ENCODE measurements around the gene PCDHGB7. TPM values are rescaled to one million over a fixed set of nuclear protein-coding genes. Genes with fewer than 3 reads are reported as not detected.

PCDHGB7 gene
- total RNA-seq, 1 experiment from 2014 or later, result 0.54 TPM

GRCh38 chr5:141392429-141393198 lies 24.9 kb upstream of the PCDHGB7 start, which contains the start of gene PCDHGA8:
Gene PCDHGA8 (plus strand): TSS chr5:141392633. CDS start chr5:141392814, 181 bp downstream.
- H3K4me1 ChIP-seq (ENCODE audit: control insufficient read depth in 1 of 2, insufficient read depth in 2 of 2, low read length in 2 of 2), result no peaks in the 10 kb centered on the region
- DNase-seq (ENCODE audit: low read depth, low spot score) (peak; percentile 21), ATAC-seq (peak; percentile 70)
- no peaks in the 10 kb centered on the region for H4K20me1 ChIP-seq (ENCODE audit: insufficient read depth)
- ChIA-PET RAD21 (ENCODE audit: low non-redundant PET in 1 of 2, low total read pairs in 2 of 2, uncharacterized antibody in 2 of 2, unreplicated experiment in 2 of 2) (no interaction called here), CTCF (interaction anchor here (1.0 to 1.3 kb wide), 2 partner anchors 165 to 172 kb away, joined by 3 read pairs; no protein-coding TSS in a partner anchor), POLR2A (no interaction called here)
- no peak within 1 kb of the TSS for H3K27ac ChIP-seq (ENCODE audit: low read depth, low read length)
- H3K9ac ChIP-seq (ENCODE audit: low read length), result no peak within 1 kb of the TSS
- BruUV-seq (replicated peaks), result no TSS peak
- no peak within 1 kb of the TSS for H2AFZ ChIP-seq (ENCODE audit: low read depth, low read length, poor library complexity, severe bottlenecking)
- H3K9me2 ChIP-seq (ENCODE audit: insufficient read depth), result no peaks in the 10 kb centered on the region
- no peaks in the 10 kb centered on the region for H3K9me3 ChIP-seq (ENCODE audit: control insufficient read depth in 1 of 2, insufficient read depth in 1 of 2, low read depth in 1 of 2, low read length in 2 of 2)
- H3K79me2 ChIP-seq (ENCODE audit: insufficient read depth, low read length), result no peaks in the 10 kb centered on the region
- H3K4me3 ChIP-seq (replicated peaks in 1 of 2; ENCODE audit: low read depth in 1 of 2, low read length in 2 of 2), result no peak within 1 kb of the TSS
- no peaks in the 10 kb centered on the region for H3K27me3 ChIP-seq (ENCODE audit: insufficient read depth, low read length)
- no peak within 1 kb of the TSS for H3K4me2 ChIP-seq (ENCODE audit: low read length)
- intact Hi-C loops (cut with micrococcal nuclease), result no loop called here
- no peaks in the 10 kb centered on the region for H3K36me3 ChIP-seq (ENCODE audit: control insufficient read depth in 1 of 2, insufficient read depth in 2 of 2, low read length in 2 of 2)
- TF ChIP-seq TCF7L2 (IDR thresholded peaks at IDR 0.05; ENCODE audit: borderline replicate concordance, extremely low read depth, insufficient read depth, insufficient read length) (no peak), CTCF (IDR thresholded peaks at IDR 0.05 in 2 of 3, conservative IDR thresholded peaks at IDR 0.05 in 1 of 3; ENCODE audit: borderline replicate concordance in 1 of 3, insufficient read depth in 1 of 3, low read depth in 2 of 3, low read length in 2 of 3) (peak; percentile 33 to 53 (median 52); a peak in 4 of 6 replicates), RAD21 (IDR thresholded peaks at IDR 0.05; ENCODE audit: low read depth) (peak; percentile 57), MAX (IDR thresholded peaks at IDR 0.05) (peak; percentile 81), FOSL1 (IDR thresholded peaks at IDR 0.05; ENCODE audit: low read depth) (no peak)

GRCh38 chr5:141393267-141393666 lies 24.2 kb upstream of the PCDHGB7 start:
- no peak overlapping the region for H3K9ac ChIP-seq (ENCODE audit: low read length)
- H4K20me1 ChIP-seq (ENCODE audit: insufficient read depth), result no peaks in the 10 kb centered on the region
- H3K27me3 ChIP-seq (ENCODE audit: insufficient read depth, low read length), result no peaks in the 10 kb centered on the region
- ChIA-PET RAD21 (ENCODE audit: low non-redundant PET in 1 of 2, low total read pairs in 2 of 2, uncharacterized antibody in 2 of 2, unreplicated experiment in 2 of 2) (no interaction called here), CTCF (interaction anchor here (1.3 kb wide), 1 partner anchor 164 kb away, joined by 3 read pairs; no protein-coding TSS in a partner anchor), POLR2A (no interaction called here)
- H3K4me3 ChIP-seq (replicated peaks in 1 of 2; ENCODE audit: low read depth in 1 of 2, low read length in 2 of 2), result no peak overlapping the region
- H3K4me2 ChIP-seq (ENCODE audit: low read length), result no peak overlapping the region
- intact Hi-C loops (cut with micrococcal nuclease), result no loop called here
- no peaks in the 10 kb centered on the region for H3K4me1 ChIP-seq (ENCODE audit: control insufficient read depth in 1 of 2, insufficient read depth in 2 of 2, low read length in 2 of 2)
- DNase-seq (ENCODE audit: low read depth, low spot score) (no peak), ATAC-seq (no peak)
- BruUV-seq (replicated peaks), result no TSS peak
- no peaks in the 10 kb centered on the region for H3K79me2 ChIP-seq (ENCODE audit: insufficient read depth, low read length)
- no peaks in the 10 kb centered on the region for H3K9me2 ChIP-seq (ENCODE audit: insufficient read depth)
- no peaks in the 10 kb centered on the region for H3K9me3 ChIP-seq (ENCODE audit: control insufficient read depth in 1 of 2, insufficient read depth in 1 of 2, low read depth in 1 of 2, low read length in 2 of 2)
- H3K36me3 ChIP-seq (ENCODE audit: control insufficient read depth in 1 of 2, insufficient read depth in 2 of 2, low read length in 2 of 2), result no peaks in the 10 kb centered on the region
- no peak overlapping the region for H2AFZ ChIP-seq (ENCODE audit: low read depth, low read length, poor library complexity, severe bottlenecking)
- no peak overlapping the region for H3K27ac ChIP-seq (ENCODE audit: low read depth, low read length)
- TF ChIP-seq EZH2 (IDR thresholded peaks at IDR 0.05), result no peak
- no peak for TF ChIP-seq ZNF274 (IDR thresholded peaks at IDR 0.05; ENCODE audit: low read depth, low read length)
- TF ChIP-seq POLR2AphosphoS5 (IDR thresholded peaks at IDR 0.05; ENCODE audit: low read depth, low read length), result no peak
- TF ChIP-seq RAD21 (IDR thresholded peaks at IDR 0.05; ENCODE audit: low read depth), result no peak
- no peak for TF ChIP-seq EGR1 (IDR thresholded peaks at IDR 0.05; ENCODE audit: low read depth)
- no peak for TF ChIP-seq ZBTB33 (IDR thresholded peaks at IDR 0.05; ENCODE audit: extremely low read depth, insufficient replicate concordance, low read length)
- TF ChIP-seq CEBPB (IDR thresholded peaks at IDR 0.05; ENCODE audit: low read depth), result no peak
- no peak for TF ChIP-seq EZH2phosphoT487 (IDR thresholded peaks at IDR 0.05; ENCODE audit: borderline replicate concordance)
